Left lung (tissue), 10 donors: ENCODE data around the gene IL1RL2. TPM values are rescaled to one million over a fixed set of nuclear protein-coding genes. Genes with fewer than 3 reads are reported as not detected.

Experiments used
- ATAC-seq: fragments of 200-7000 bp; cut with Tn5 transposase; one replicate; pipeline ENCODE4 v1.9.1; 2020; ENCODE audit warnings: moderate library complexity
- DNase-seq, 4 donors: peaks; one replicate each; pipeline ENCODE4 v3.0.0-alpha.2; 2013 to 2020
- H3K27ac ChIP-seq, 2 donors: fragments of 200-600 bp; sonication (generic) in 1 of 2; one replicate each; pipeline versions ENCODE4 v1.5.0 to v1.8.0; 2020 to 2021
- H3K27me3 ChIP-seq, 2 donors: fragments of 200-600 bp; sonication (generic) in 1 of 2; one replicate each; pipeline versions ENCODE4 v1.5.0 to v1.8.0; 2020 to 2021
- H3K36me3 ChIP-seq, 2 donors: fragments of 200-600 bp; sonication (generic) in 1 of 2; one replicate each; pipeline versions ENCODE4 v1.5.0 to v1.8.0; 2020 to 2021
- H3K4me1 ChIP-seq, 2 donors: fragments of 200-600 bp; one replicate each; pipeline ENCODE4 v1.8.0; 2021
- H3K4me3 ChIP-seq, 2 donors: fragments of 200-600 bp; sonication (generic) in 1 of 2; one replicate each; pipeline versions ENCODE4 v1.5.0 to v1.8.0; 2020 to 2021; ENCODE audit warnings: mild to moderate bottlenecking in 1 of 2
- H3K9me3 ChIP-seq, 2 donors: fragments of 200-600 bp; sonication (generic) in 1 of 2; one replicate each; pipeline versions ENCODE4 v1.5.0 to v1.8.0; 2020 to 2021
- CTCF ChIP-seq, 2 donors: fragments of 200-600 bp; sonication (generic) in 1 of 2; IDR thresholded peaks; one replicate each; pipeline versions ENCODE4 v1.5.0 to v1.8.0; 2021; ENCODE audit warnings: antibody characterized with exemption in 2 of 2
- intact Hi-C, 2 donors: fragments of 100-400 bp; cut with DNase I; formaldehyde crosslinking; loops; one replicate each; pipeline versions ENCODE4 v1.11.2 to v1.14.2; 2022
- polyA plus RNA-seq, 6 donors: library from polyadenylated mRNA; unstranded; fragments of 120-200 nt; gene quantifications; one replicate each; pipeline ENCODE4 v1.2.1, GENCODE V29; 2013; ENCODE audit not compliant: insufficient read length in 6 of 6
- total RNA-seq, 2 donors: library from RNA; stranded (reverse); fragmentation: NEBNext Ultra II Directional; extraction: Animal tissue kit (Norgen Biotek cat#: 25700); gene quantifications; one replicate each; pipeline ENCODE4 v1.2.1, GENCODE V29; 2021
- donor health status: DM: no; HTN: yes; CAD: no.
- donor health status: DM: no; HTN: no; CAD: no.

IL1RL2 gene
- total and polyA plus RNA-seq, 8 donors: 0.91 to 2.5 (median 1.5) TPM

- H3K4me1 ChIP-seq: peaks cover 0 to 35% of the 10 kb centered on the region in 2 donors
- no peak overlapping the region for H3K4me3 ChIP-seq
- DNase-seq: no peak
- intact Hi-C loops: no loop called here
- no peak for TF ChIP-seq CTCF (IDR thresholded peaks at IDR 0.05)
- no peaks in the 10 kb centered on the region for H3K36me3 ChIP-seq
- no peaks in the 10 kb centered on the region for H3K27me3 ChIP-seq
- H3K27ac ChIP-seq: no peak overlapping the region
- H3K9me3 ChIP-seq: no peaks in the 10 kb centered on the region
- no peak for ATAC-seq
Measured at GRCh38 chr2:102264952-102265351, 78.1 kb downstream of the IL1RL2 start.

- DNase-seq (no peak), ATAC-seq (no peak)
- no peaks in the 10 kb centered on the region for H3K27me3 ChIP-seq
- no peaks in the 10 kb centered on the region for H3K36me3 ChIP-seq
- H3K27ac ChIP-seq: peak overlapping the region in 1 of 2 donors; percentile 31
- no peaks in the 10 kb centered on the region for H3K9me3 ChIP-seq
- H3K4me1 ChIP-seq: peaks cover 0 to 37% of the 10 kb centered on the region in 2 donors
- TF ChIP-seq CTCF (IDR thresholded peaks at IDR 0.05): no peak
- H3K4me3 ChIP-seq: no peak overlapping the region
- intact Hi-C loops: no loop called here
Measured at GRCh38 chr2:102266204-102266603, 79.4 kb downstream of the IL1RL2 start.

GRCh38 chr2:102267774-102268173 lies 81.0 kb downstream of the IL1RL2 start:
- DNase-seq (peak in 1 of 4 donors; percentile 39), ATAC-seq (no peak)
- Histone ChIP-seq H3K36me3 (no peaks in the 10 kb centered on the region), H3K27ac (peak overlapping the region in 1 of 2 donors; percentile 42), H3K9me3 (no peaks in the 10 kb centered on the region), H3K4me3 (no peak overlapping the region), H3K4me1 (peaks cover 0 to 41% of the 10 kb centered on the region in 2 donors), H3K27me3 (no peaks in the 10 kb centered on the region)
- intact Hi-C loops: no loop called here
- no peak for TF ChIP-seq CTCF (IDR thresholded peaks at IDR 0.05)

- ATAC-seq: no peak
- Histone ChIP-seq H3K9me3 (no peaks in the 10 kb centered on the region), H3K27me3 (no peaks in the 10 kb centered on the region), H3K4me3 (no peak overlapping the region), H3K27ac (peak overlapping the region in 1 of 2 donors; percentile 42), H3K36me3 (no peaks in the 10 kb centered on the region), H3K4me1 (peaks cover 0 to 47% of the 10 kb centered on the region in 2 donors)
- peak in 2 of 4 donors; percentile 19 to 50 for DNase-seq
- intact Hi-C loops: no loop called here
- no peak for TF ChIP-seq CTCF (IDR thresholded peaks at IDR 0.05)
Measured at GRCh38 chr2:102268510-102269199, 81.8 kb downstream of the IL1RL2 start.

GRCh38 chr2:102269200-102269524 lies 82.3 kb downstream of the IL1RL2 start:
- no peaks in the 10 kb centered on the region for H3K27me3 ChIP-seq
- ATAC-seq (no peak), DNase-seq (no peak)
- TF ChIP-seq CTCF (IDR thresholded peaks at IDR 0.05): no peak
- intact Hi-C loops: no loop called here
- no peaks in the 10 kb centered on the region for H3K9me3 ChIP-seq
- no peaks in the 10 kb centered on the region for H3K36me3 ChIP-seq
- no peak overlapping the region for H3K4me3 ChIP-seq
- H3K27ac ChIP-seq: peak overlapping the region in 1 of 2 donors; percentile 42
- peaks cover 0 to 52% of the 10 kb centered on the region in 2 donors for H3K4me1 ChIP-seq
